Erythroblast (primary cell): ENCODE results near the gene CACNA1F.

Experiments used
- DNase-seq, 2 experiments: peaks; one replicate each; lab custom pipeline; 2025; lab: John Stamatoyannopoulos, UW
- GATA1 ChIP-seq: IDR thresholded peaks from 2 replicates; pipeline ENCODE4 v1.6.1; 2011; ENCODE audit warnings: low read depth, mild to moderate bottlenecking, control low read depth, low read length, moderate library complexity
- POLR2A ChIP-seq: IDR thresholded peaks from 2 replicates; pipeline ENCODE4 v1.6.1; 2011; ENCODE audit warnings: mild to moderate bottlenecking, low read length

CACNA1F gene

GRCh38 chrX:49233176-49233575 lies at the start of gene CACNA1F:
Gene CACNA1F (minus strand): TSS chrX:49233340. CDS start chrX:49233309, 31 bp downstream.
- TF ChIP-seq GATA1 (no peak), POLR2A (no peak)
- DNase-seq = no peak

GRCh38 chrX:49282647-49283011 lies 49.5 kb upstream of the CACNA1F start:
- TF ChIP-seq GATA1 = no peak
- TF ChIP-seq POLR2A = no peak
- peak in 1 of 2 experiments; percentile 6 for DNase-seq

DNA sequence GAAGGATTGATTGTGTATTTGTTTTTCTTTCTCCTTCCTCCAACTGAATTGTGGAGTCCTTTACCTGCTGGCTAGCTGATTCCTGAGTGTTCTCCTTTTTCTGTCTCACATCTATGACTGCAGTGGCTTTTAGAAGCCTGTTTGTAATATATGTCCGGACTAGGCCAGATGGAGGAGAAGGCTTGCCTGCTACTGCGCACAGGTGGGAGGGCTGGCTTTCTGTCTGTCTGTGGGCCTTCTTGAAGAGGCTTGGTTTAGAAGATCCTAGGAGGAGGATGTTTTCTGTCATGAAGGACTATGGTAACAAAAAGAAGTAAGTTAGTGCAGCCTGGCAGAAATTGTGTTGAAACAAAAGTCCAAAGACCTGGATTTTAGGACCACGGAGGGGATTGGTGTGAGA lies 44.9 kb upstream of the CACNA1F start:
- TF ChIP-seq GATA1 = no peak
- TF ChIP-seq POLR2A = no peak
- DNase-seq = no peak

DNA sequence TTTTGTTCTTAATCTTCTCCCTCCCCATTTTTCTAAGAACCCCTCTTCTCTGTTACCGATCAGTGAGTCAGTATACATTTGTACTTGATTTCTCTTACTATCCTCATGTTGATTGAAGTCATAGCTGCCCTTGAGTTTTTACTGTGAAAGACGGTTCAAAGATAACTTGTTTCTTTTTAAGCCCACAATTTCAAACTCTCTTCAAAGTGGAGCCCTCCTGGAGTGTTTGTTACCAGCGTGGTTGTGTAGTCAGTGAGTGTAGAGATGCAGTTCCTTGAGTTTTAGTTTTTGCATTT lies 44.3 kb upstream of the CACNA1F start:
- TF ChIP-seq GATA1 = no peak
- TF ChIP-seq POLR2A = no peak
- no peak for DNase-seq

GRCh38 chrX:49276671-49277534 lies 43.8 kb upstream of the CACNA1F start:
- TF ChIP-seq POLR2A = no peak
- TF ChIP-seq GATA1 = no peak
- DNase-seq = no peak

- TF ChIP-seq GATA1 = no peak
- TF ChIP-seq POLR2A = no peak
- DNase-seq = no peak
These were observed 43.1 kb upstream of the CACNA1F start for GRCh38 chrX:49276207-49276606.

DNA sequence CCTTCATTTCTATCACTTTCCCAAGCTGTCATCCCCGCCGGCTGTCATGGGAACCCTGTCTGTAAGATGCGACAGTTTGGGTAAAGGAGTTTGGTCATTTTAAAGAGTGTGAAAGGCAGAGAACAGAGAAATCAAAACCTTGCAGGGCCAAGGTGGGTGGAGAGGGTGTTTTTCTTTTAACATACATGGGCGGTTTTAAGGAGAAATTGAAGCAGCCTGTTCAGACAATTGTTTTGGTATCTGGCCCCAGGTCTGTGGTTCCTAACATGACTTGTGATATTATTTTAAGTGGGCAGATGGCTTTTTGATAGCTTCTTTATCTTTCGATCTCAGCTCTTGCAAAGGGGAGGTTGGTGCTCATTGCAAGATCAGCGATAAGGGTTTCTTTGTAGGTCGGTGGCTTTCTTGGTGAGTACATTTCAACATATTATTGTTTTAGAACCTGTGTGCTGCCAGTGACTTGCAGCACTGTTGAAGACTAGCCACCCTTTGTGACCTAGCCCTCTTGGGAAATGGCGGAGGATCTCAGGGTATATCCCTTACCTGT lies 40.1 kb upstream of the CACNA1F start:
- TF ChIP-seq POLR2A = no peak
- TF ChIP-seq GATA1 = no peak
- DNase-seq = peak; percentile 18 to 37

GRCh38 chrX:49272421-49272820 lies 39.3 kb upstream of the CACNA1F start:
- no peak for TF ChIP-seq POLR2A
- no peak for TF ChIP-seq GATA1
- no peak for DNase-seq

DNA sequence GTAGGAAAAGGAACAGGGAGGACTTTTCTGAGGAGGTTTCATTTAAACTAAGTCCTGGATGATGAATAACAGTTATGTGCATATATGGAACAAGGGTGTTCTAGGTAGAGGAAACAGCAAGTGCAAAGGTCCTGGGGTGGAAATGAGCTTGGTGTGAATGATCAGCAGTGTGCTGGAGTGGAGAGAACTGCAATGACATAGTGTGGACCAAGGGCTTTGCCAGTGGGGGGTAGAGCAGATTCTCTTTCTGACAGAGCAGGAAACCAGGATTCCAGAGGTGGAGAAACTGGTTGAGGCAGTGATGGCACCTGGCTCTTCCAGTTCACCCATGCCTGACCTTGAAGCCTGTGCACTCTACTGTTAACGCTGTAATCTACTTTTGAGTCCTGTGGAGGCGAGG lies 38.2 kb upstream of the CACNA1F start:
- no peak for TF ChIP-seq POLR2A
- no peak for TF ChIP-seq GATA1
- DNase-seq = peak in 1 of 2 experiments; percentile 8

GRCh38 chrX:49270249-49270921 lies 37.2 kb upstream of the CACNA1F start:
- TF ChIP-seq POLR2A (no peak), GATA1 (no peak)
- peak in 1 of 2 experiments; percentile 43 for DNase-seq

DNA sequence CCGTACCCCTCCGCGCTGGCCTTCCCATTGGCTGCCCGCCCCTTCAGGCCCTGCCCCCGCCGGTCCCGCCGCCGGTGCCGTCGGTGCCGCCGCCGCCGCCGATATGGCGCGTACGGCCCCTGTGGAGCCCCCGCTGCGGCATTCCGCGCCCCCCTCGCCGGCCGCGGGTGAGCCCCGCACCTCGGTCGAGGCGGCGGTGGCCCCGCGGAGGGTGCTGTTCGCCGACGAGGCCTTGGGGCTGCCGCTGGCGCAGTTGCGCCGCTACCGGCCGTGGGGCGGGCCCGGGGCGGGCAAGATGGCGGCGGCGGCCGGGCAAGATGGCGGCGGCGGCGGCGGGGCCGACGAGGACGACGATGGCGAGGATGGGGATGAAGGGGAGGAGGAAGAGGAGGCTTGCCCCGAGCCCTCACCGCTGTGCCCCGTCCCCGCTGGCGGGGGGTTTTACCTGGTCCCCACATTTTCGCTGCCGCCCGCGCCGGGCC lies 36.7 kb upstream of the CACNA1F start, which contains the start of gene PPP1R3F:
Gene PPP1R3F (plus strand): TSS at position 27 of the 482 bp plus-strand sequence. CDS start 77 bp downstream, at position 104.
- DNase-seq = no peak
- TF ChIP-seq POLR2A = no peak
- no peak for TF ChIP-seq GATA1

- DNase-seq = peak; percentile 98 to 99
- TF ChIP-seq POLR2A (peak; percentile 90), GATA1 (no peak)
These were observed 36.0 kb upstream of the CACNA1F start for GRCh38 chrX:49269010-49269766.

DNA sequence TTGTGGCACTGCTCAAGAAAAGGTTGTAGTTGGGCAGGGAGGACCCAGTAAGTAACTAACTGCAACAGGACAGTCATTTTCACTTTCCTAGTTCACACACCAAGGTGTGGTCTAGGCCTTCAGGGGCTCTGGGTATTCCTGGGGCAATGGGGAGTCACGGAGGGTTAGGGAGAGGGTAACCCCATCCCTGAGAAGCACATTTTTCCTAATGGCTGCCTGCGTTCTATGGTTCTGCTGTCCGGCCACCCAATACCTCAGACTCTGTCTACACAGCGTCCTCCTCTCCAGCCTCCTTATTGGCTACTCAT lies 35.5 kb upstream of the CACNA1F start:
- DNase-seq = no peak
- TF ChIP-seq POLR2A = no peak
- no peak for TF ChIP-seq GATA1
